NOMO-1 (cell line): ENCODE data around the gene JSRP1.
A peak's percentile ranks its signal among the peaks of the same experiment; 100 is the strongest.

Experiments
- DNase-seq, 2 experiments: peaks; one replicate each; lab custom pipeline; 2025; ENCODE audit not compliant: unreplicated experiment in 2 of 2; lab: John Stamatoyannopoulos, UW

JSRP1 gene

GRCh38 chr19:2233601-2234280 lies 22.5 kb downstream of the JSRP1 start:
- no peak for DNase-seq

DNA sequence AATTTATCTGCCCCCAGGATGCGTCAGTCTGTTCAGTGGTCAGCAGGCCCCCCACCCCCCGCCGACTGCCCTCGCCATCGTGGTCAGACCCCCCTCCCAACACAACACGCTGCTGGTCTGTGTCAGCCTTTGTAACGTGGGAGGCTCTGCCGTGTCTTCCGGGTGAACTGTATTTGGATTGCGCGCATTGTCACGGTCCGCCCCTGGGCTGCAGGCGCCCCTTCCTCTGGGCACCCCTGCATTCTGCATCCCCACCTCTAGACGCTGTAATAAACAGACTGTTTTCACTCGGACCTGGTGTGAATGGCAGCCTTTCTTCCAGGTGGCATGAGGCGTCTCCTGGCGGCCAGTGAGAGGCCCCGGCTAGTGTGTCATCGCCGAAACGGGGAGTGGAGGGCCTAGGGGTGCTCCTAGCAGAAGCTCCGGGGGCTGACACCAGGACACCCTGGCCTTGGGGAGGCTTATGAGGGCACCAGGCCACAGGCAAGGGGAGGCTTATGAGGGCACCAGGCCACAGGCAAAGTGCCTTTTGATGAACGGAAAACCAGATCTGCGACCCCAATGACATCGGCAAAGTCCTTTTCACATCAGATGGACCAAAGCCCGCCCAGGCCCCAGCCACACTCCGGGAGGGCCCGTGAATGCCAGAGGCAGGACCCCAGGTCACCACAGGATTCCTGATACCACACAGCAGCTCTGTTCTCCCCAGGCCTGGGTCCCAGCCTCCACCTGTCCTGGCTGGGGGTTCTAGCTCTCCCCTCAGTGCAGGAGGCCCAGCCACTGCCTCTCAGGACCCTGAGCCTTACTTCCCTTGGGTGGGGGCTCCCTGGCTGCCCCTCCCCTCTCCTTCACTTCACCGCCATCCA lies 23.7 kb downstream of the JSRP1 start:
- DNase-seq, result no peak

GRCh38 chr19:2231621-2232221 lies 24.5 kb downstream of the JSRP1 start:
- DNase-seq, result no peak

GRCh38 chr19:2230807-2231533 lies 25.2 kb downstream of the JSRP1 start:
- DNase-seq, result no peak

DNA sequence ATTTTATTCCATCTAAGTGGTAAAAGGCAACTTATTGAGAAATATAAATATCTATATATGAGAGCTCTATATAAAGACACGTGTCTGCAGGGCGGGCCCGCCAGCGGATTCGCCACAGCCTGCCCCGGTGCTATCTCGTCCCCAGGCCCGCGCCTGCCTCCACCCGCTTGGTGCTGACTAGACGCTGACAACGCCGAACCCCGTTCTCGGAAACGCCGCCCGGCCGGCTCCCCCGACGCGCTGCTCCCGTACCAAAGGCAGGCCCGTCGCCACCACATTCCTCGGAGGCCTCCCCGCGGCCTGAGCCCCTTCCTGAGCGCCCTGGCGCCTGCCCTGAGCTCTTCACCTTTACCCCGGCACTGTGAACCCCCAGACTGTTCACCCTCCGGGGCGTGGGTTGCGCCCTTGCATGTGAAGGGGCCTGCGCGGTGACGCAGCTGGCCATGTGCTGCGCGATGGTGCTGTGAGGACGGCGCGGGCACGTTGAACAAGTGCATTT lies 26.1 kb downstream of the JSRP1 start:
- no peak for DNase-seq

- DNase-seq, result no peak
These were observed 26.8 kb downstream of the JSRP1 start for GRCh38 chr19:2229103-2230032.

DNA sequence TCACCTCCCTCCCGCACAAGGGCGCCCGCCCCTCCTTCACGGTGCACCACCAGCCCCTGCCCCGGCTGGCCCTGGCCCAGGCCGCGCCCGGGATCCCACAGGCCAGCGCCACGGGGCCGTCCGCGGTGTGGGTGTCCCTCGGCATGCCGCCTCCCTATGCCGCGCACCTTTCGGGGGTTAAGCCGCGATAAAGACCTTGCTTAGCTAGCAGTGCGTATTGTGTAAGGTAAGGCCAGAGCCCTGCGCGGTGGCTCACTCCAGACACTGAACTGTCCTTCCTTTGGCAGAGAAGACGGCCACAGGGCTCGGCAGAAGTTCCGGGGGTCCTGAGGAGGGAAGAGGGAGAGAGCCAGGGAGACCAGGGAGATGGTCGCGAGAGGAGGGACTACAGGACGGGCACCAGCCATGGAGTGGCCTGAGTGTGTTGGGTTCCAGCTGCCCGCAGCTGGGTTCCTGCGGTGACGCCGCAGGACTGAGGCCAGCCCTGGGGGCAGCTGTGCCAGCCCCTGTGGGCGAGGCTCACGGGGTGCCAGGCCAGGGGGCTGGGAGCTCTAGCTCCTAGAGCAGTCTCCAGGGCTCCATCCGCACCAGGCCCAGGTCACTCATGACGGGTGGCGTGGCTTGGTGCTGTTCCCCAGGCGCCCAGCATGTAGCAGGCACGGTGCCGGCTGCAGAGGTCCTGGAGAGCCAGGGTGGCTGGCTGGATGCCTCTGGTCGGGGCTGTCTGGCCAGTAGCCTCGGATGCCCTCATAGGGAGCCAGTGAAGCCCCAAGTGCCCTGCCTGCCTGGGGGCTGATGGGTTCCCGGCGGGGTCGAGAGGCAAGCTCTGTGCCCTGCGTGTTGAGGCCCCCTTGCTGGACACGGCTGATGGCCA lies 27.8 kb downstream of the JSRP1 start:
- DNase-seq, result no peak

DNA sequence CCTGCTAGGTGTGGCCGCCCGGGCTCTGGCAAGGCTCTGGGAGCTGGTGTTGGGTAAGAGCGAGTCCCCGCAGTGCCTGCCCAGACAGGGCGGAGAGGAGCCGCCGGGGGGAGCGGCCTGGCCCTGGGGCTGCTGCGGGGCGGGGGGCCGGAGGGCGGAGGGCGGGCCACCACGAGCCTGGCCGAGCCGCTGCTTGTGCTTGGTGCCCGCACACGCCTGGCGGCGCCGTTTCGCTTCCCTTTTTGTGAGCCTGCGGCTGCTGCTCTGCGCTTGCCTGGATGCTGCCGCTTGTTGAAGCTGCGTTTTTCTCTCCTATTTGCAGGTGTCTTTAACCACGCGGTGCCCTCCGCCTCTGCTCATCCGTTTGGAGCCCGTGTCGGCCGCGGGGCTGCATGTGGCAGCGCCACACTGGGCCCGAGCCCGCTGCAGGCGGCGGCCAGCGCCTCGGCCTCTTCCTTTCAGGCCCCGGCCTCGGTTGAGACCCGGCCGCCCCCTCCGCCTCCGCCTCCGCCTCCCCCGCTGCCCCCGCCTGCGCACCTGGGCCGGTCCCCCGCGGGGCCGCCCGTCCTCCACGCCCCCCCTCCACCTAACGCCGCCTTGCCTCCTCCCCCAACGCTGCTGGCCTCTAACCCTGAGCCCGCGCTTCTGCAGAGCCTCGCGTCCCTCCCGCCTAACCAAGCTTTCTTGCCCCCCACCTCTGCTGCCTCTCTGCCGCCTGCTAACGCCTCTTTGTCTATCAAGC lies 28.6 kb downstream of the JSRP1 start:
- DNase-seq, result peak; percentile 94 to 95

GRCh38 chr19:2226840-2227360 lies 29.3 kb downstream of the JSRP1 start:
- DNase-seq, result no peak

GRCh38 chr19:2226051-2226839 lies 30.0 kb downstream of the JSRP1 start:
- DNase-seq, result no peak

DNA sequence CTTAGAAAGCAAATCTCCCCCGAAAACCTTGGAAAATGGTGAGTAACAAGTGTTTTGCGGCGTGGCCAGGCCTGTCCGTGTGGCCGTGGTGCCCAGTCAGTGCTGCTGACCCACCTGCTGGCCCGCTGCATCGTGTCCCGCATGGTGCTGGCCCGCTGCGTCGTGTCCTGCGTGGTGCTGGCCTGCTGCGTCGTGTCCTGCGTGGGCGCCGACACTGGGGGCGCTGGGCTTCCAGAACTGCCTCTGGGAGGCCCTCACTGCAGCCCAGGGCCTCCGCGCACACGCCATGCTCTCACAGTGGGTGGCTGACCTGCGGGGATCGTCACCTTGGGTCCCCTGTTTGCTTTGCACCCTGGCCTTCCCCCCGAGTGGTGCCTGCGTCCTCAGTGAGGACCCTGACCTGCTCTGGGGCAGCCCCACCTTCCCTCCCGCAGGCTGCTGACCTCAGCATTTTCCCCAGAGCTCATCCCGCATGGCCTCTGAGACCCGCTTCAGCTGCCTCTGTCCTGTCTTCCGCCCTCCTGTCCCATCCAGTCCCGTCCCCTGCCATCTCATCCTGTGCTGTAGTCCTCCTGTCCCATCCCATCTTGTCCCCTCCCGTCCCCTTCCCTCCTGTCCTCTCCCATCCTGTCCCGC lies 30.7 kb downstream of the JSRP1 start:
- no peak for DNase-seq

- DNase-seq, result no peak
These were observed 31.4 kb downstream of the JSRP1 start for GRCh38 chr19:2224754-2225349.

- DNase-seq, result no peak
These were observed 32.3 kb downstream of the JSRP1 start for GRCh38 chr19:2223959-2224358.

DNA sequence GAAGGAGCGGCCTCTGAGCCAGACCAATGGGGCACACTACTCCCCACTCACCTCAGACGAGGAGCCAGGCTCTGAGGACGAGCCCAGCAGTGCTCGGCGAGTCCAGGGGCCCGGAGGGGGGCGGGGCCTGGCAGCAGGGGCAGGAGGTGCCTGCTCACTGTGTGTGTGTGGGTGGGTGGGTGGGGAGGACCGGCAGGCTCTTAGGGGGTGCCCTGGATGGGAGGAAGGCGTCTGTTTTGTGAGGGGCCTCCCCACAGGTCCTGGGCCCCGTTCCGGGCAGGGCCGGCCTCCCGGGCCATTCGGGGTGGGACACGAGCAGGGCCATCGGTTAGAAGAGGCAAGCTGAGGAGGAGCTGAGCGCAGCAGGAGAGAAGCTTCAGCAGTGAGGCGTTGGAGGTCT lies 32.8 kb downstream of the JSRP1 start:
- DNase-seq, result no peak

DNA sequence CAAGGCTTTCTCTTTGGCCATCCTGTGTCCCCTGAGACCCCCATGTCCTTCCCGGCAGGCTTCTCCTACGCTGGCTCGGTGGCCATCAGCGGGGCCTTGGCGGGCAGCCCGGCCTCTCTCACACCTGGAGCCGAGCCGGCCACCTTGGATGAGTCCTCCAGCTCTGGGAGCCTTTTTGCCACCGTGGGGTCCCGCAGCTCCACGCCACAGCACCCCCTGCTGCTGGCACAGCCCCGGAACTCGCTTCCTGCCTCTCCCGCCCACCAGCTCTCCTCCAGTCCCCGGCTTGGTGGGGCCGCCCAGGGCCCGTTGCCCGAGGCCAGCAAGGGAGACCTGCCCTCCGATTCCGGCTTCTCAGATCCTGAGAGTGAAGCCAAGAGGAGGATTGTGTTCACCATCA lies 34.3 kb downstream of the JSRP1 start:
- DNase-seq, result no peak

DNA sequence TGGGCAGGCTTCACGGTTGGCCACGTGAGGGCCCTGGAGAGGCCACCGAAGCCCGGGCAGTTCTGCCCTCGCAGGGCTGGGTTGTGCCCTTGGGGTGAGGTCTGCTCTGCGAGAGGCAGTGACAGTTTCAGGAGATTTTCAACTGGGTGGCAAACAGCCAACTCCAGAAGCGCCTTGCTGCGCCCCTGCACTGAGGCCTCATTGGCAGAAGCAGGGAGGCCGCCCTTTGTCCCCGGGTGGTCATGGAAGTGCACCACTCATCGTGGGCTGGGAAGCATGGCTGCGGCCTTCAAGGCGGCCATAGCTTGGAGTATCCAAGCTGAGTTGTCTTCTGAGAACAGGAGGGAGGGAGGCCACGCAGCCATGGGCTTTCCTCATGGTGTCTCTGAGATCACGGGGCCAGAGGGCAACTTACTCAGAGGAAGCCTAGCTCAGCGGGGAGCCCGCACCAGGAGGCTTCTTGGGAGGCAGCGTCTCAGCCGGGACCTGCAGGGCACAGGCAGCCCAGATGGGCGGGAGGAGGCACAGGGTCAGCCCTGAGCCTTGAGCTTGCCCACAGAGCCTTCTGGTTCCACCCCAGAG lies 34.9 kb downstream of the JSRP1 start:
- DNase-seq, result no peak
